Stimulated activated CD8-positive, alpha-beta memory T cell treated with anti-CD3 and anti-CD28 coated beads, Interleukin-12 subunit alpha, Interleukin-12 subunit beta, amount 100 ng/mL, for 4 hours (primary cell): ENCODE results near the gene ATP6V1B1.

ENCODE experiments used
- DNase-seq: peaks from one replicate; pipeline ENCODE4 v3.0.0-alpha.2; 2020; ENCODE audit warnings: low read depth

The ATP6V1B1 gene

DNA sequence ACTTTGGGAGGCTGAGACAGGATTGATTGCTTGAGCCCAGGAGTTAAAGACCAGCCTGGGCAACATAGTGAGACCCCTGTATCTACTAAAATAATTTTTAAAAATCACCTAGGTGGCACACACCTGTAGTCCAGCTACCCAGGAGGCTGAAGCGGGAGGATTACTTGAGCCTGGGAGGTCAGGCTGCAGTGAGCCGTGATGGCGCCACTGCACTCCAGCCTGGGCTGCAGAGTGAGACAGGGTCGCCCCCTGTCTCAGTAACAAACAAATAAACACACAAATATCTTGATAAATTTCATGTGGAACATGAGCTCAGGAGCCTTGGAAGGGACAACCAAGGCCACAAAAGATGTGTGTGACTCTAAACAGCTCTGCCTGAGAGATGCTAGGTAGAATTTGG lies 31.0 kb downstream of the ATP6V1B1 start:
- DNase-seq: no peak

DNA sequence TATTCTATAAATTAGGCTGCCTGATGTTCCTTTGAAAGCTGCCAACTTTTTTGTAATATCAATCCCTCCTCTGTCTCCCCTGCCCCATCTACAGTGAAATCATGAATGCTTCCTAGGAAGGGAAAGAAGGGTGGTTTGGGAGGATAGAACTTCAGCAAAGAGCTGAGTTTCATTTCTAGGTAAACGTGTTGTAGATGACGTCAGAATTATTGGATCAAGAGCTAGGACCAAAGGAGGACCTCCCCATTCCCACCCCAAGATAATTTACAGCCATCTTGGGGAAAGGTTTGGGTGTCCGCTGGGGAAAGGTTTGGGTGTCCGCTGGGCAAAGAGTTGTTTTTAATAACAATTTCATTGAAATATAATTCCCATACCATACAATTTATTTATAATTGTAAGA lies 31.5 kb downstream of the ATP6V1B1 start:
- no peak for DNase-seq

DNA sequence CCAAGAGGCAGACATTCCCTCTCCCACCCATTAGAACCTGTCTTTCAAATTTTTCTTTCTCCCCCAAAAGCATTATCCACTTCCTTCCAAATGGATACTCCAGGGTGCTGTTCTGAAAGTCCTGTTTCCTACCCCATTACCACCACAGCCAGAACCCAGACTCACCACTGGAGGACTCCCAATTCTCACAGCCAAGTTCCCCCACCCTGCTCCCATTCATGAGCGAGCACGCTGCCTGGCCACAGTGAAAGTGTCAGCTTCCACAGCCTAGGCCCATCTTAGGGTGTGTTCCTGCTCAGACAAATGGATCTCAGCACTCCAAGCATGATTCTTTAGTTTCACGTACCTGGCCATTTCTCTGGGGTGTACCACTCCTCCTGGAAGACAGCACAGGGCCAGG lies 38.9 kb downstream of the ATP6V1B1 start:
- DNase-seq: no peak

DNA sequence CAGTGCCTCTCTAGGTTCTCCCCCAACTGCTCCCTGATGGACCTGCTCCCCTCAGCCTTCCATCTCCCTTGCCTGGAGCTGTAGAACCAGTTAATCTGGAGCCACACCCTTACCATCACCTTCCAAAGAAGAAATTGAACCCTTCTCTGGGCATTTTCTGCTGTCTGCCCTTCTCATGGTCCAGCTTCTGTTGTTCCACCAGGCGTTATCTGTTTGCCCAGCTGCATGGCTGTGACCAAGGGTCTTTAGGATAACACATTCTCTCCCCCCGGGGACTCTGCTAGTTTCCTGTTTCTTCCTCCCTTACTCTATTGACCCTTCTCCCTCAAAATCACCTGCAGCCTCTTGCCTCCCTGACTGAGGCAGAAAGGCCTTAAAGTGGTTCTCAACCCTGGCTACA lies 39.5 kb downstream of the ATP6V1B1 start:
- no peak for DNase-seq

DNA sequence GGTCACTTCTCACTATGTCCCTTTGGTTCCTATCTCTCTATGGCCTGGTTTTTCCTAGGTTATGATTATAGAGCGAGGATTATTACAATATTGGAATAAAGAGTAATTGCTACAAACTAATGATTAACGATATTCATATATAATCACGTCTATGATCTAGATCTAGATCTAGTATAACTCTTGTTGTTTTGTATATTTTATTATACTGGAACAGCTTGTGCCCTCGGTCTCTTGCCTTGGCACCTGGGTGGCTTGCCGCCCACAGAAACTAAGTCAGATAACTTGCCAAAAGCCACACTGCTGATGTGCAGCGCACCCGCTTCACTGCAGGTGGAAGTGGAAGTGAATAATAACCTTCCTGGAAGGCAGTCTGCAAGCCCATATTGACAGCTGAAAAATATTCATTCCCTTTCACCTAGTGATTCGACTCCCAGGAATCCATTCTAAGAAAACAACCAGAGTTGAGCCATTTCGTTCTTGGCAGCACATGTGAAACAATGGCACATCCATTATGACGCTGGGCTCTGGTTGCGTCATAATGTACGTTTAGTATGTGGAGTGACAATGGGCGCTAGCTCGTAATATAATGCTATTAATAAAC lies 42.0 kb downstream of the ATP6V1B1 start:
- DNase-seq: no peak

DNA sequence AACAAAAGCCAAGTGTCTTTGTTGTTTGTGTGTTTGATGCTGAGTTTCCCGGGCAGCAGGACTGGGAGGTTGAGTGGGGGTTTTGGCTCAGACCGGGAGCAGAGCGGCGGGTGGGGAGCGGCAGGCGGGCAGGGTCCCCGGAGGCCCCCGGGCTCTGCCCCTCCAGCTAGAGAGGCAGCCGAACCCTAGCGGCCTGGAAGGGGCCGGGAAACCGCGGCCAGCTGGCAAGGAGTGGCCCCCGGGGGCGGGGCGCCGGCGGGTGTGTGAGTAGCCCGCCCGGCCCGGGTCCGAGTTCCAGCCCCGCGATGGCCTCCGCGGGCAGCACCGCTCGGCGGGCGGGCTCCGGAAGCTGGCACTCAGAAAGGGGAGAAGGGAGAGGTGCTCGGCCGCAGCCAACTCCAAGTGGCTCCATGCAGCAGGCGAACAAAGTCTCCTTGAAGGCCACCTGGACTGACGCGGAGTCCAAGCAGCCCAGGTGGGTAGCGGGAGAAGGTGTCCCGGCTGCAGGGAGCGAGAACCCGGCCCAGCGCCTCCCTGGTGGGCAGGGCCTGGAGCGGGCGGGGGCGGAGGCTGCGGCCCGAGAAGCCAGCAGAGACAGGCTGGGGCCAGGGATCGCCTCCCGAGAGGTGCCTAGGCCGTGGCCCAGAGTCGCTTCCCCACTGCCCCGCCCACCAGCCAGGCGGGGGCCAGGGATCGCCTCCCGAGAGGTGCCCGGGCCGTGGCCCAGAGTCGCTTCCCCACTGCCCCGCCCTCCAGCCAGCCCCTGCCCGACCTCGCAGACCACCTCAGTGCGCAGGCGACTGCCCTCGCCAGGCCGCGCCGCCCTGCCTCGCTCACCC lies 42.9 kb downstream of the ATP6V1B1 start, which contains the start of gene ANKRD53:
TSS of gene ANKRD53 (plus strand) at position 290 of the 839 bp plus-strand sequence. CDS start at position 306, 16 bp downstream.
- no peak for DNase-seq

DNA sequence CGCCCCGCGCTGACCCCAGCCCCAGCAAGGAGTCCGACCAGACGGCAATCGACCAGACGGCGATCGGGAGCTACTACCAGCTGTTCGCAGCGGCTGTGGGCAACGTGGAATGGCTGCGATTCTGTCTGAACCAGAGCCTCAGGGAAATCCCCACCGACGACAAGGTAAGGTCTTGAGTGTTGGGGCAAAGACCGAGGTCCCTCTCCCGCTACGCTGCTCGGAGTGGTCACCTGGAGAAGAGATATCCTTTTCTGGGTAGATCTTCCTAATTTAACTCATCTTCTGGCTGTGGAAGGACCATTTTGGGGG lies 43.4 kb downstream of the ATP6V1B1 start:
- no peak for DNase-seq

DNA sequence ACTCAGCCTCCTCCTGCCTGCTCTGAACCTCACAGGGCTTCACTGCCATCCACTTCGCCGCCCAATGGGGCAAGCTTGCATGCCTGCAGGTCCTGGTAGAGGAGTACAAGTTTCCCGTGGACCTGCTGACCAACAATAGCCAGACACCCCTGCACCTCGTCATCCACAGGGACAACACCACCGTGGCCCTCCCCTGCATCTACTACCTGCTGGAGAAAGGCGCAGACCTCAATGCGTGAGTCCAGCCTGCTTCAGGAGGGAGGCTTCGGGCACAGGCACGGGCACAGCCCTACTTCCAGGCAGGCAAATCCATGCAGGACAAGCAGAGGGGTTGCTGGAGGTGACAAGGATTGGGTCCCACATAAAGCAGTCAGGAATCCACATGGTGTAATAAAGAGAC lies 43.9 kb downstream of the ATP6V1B1 start:
- DNase-seq: no peak

DNA sequence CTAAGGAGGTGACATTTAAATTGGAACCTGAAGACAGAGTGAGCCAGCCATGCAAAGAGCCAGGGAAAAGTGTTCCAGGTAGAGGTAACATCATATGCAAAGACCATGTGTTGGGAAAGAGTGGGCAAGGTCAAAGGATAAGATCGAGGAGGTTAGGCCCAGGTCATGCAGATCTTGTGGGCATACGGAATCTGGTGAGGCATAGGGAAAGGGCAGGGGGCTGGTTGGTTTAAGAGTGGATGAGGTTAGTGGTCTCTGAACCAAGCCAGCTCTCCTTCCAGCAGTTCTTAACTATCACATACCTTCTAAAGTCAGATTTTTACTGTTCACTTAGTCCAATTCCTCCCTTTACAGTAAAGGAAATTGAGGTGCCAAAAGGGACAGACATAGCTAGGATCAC lies 45.7 kb downstream of the ATP6V1B1 start:
- no peak for DNase-seq

DNA sequence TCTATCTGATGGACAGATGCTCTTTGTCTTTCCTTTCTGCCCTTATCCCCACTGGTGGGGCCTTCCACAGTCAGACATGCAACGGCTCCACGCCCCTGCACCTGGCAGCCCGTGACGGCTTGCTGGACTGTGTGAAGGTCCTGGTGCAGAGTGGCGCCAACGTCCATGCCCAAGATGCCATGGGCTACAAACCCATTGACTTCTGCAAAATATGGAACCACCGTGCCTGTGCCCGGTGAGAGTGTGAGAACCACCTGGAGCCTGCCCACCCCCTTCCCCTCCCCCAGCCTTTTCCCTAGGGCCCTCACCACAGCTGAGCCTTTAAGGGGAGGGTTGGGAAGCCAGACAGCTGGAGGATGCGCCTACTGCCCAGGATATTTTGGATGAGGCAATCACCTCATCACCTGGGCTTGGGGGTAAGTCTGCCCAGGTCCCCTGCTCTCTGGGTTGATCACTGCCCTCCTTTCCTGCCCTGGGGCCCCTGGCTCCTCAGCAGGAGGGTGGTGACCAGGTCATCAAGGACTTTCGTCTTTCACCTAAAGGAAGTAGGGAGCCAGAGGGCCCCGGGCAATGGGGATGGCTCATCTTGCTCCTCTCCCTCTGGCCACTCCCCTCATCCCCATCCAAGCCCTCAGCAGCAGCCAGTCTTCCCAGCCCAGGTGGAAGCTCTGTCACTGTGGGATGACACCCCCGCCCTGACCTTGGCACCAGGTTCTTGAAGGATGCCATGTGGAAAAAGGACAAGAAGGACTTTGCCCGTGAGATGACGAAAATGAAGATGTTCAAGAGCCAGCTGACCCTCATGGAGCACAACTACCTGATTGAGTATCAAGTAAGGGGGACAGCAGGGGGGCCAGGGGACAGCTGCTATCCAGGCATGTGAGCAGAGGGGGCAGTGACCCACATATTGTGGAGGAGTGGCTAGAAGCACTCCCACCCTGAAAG lies 46.4 kb downstream of the ATP6V1B1 start:
- DNase-seq: no peak

DNA sequence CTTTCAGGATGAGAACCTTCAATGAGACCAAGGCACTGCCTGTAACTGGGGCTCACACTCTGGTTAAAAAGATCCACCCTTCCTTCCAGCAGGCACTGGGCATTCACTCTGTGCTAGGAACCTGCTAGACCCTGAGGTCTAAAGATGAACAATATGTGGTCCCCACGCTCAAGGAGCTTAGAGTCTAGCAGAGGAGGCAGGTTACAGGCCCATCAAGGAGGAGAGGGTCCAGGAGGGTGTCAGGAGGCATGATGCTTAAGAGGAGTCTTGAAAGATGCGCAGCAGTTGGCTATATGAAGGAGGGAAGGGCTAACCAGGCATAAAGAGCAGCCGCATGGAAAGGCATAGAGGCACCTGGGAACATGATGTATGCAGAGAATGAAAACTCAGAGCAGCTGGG lies 47.3 kb downstream of the ATP6V1B1 start:
- DNase-seq: no peak

DNA sequence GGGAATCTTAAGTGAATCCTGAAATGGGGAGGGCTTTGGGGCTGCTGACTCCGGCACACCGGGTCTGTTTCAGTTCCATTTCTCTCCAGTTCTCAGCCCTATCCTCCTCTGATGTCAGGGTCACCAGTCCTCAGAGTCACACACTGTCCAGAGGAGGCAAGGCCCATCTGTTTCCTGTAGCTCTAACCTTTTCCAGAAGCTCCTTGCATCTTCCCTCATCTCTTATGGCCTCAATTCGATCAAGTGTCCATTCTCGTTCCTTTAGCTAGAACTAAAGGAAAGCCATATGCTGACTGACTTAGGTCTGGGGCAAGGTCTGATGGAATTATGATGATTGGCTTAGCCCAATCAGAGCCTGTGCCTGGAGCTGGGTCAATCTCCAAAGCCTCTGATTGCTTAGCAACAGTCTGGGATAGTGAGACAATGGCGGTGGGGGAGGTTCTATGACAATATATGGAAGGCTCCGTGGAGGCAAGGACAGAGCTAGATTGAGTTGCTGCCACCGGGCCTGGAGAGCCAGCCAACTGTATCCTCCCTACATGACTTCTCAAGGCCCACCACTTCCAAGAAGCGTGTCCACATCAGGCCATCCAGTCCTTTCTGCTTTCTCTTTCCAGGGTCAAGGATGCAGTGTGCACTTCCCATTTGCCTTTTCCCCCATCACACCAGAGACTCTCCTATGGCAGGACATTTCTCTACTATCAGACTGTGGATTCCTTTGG lies 48.0 kb downstream of the ATP6V1B1 start:
- no peak for DNase-seq

DNA sequence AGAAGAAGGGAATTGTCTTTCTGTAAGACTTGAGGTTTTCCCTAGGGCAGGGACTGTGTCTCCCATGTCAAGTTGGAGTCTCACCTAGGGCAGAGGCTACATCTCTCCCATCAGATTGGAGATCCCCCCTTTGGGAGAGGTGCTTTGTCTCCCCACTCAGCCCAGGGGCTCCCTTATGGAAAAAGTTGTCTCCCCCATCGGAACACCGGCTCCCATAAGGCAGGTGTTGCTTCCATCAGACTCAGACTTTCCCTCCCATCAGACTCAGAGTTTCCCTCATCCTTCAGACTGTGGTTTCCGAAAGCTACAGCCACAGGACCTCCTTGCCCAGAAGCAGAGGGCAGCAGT lies 48.5 kb downstream of the ATP6V1B1 start:
- no peak for DNase-seq

DNA sequence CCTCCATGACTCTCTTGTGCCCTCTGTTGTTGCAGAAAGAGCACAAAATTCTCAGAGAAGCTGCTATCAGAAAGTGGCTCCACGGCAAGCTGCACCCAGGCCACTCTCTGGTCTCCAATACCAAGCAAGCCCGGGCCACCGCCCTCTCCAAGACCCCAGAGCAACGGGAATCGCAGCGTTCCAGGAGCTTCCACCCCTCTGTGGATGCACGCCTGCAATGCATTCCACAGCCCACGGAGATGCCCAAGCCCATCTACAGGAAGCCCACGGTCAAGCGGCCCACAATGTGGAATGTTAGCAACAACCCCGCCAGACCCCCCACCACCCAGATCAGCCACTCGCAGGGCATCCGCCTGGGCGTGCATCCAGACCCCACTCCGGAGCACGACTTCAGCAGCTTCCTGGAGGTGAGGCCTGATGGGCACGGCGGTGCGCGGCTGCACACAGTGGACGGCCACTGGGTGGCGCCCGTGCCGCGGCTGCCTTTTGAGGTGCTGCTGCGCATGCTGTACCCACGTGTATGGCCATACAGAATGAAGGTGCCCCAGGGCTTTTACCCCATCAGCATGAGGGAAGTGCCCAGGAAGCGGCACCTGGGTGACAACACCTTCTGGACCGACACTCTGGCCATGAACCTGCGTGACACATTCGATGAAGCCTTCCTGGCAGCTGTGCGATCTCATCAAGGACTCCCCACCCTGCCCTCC lies 49.0 kb downstream of the ATP6V1B1 start:
- DNase-seq: peak; percentile 69

DNA sequence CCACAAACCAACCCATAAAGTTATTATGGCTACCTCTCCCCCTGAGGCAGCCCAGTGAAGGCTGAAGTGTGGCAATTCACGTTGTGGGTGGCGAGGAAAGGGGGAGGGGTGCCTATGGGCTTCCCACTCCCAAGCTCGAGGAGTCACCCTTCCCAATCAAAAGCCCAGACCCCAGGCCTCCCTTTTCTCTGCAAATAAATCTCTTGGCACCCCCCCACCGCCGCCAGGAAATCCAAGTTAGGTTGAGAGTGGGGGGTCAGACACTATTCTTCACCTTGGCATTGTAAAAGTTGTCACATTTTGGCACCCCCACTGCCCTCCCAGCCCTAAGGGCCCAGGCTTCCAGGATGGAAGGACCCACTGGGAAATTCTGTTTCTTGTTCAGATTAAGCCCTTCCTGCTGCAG lies 49.6 kb downstream of the ATP6V1B1 start:
- no peak for DNase-seq

DNA sequence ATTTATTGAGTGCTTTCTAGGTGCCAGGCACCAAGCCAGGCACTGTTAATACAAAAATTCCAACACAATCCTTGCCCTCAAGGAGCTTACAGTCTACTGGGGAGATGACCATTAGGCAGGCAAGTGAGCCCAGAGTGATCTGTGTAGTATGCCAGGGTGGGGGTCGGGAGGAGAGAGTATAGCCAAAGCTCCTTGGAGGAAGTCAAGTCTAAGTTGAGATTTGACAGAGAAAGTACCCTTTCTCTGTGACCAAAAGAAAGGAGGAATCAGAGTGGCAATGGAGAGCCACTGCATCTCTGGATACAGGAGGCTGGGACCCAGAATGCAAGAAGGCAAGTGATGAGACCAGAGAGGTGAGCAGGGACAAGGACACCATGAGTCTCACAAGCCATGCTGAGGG lies 50.3 kb downstream of the ATP6V1B1 start:
- no peak for DNase-seq

DNA sequence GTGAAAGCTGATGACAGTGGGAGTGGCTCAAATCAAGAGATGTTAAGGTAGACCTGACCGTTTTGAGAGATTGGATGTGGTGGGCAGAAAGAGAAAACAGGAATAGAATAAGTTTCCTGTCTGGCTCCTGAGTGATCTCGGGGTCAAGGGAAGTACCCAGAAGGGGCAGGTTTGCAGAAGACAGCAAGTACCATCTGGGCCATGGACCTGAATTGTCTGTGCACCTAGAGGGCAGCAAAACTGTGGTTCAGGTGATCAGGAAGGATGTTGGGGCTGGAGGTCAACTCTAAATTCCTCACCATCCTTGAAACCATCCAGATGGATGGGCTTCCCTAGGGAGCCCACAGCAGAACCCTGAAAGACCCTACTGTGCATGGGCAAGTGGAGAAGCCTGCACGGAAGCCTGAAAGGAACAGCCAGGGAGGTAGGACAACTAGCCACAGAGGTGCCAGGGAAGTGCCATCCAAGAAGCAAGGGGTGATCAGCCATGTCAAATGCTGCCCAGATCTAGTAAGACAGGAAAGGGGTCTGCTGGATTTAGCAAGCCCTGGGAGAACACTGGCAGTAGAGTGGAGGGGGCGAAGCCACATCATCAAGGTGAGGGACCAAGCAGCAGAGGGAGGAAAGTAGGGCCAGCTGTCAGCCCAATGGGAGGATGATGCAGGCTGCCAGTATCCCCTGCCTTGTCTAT lies 50.9 kb downstream of the ATP6V1B1 start:
- DNase-seq: no peak

DNA sequence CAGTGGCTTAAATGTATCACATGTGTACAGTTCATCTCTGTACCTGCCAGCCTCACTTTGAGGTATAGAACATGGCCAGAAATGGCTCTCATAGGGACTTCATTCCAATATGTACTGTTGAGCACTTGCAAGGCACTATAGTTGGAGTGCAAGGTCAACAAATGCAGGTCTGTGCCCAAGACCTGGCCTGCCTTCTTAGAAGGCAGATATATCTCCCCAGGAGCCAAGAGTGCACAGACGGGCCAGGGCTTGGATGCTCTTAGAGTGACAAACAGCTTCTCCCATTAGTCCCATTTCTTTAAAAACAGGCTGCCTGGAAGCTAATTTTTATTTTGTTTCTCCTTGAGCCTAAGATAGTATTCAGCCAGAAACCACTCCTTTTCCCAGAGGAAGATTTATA lies 51.7 kb downstream of the ATP6V1B1 start:
- no peak for DNase-seq

DNA sequence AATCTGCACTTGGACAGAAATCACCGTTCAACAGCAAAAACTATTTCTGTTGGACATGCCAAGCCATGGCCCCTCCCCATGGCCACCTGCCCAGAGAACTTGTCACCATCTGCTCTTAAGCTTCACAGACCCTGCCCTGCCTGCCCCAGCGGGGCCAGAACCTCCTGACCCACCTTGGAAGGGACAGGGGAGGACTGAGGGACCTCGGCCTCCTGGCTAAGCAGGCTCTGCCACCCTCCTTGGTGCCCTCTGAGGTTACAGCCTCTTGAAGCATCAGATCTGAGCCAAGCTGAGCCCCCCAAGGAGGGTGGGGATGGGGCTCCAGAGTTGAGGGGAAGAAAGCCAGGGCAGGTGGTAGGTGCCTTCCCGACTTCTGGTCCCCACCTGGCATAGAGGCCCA lies 52.5 kb downstream of the ATP6V1B1 start:
- DNase-seq: no peak

DNA sequence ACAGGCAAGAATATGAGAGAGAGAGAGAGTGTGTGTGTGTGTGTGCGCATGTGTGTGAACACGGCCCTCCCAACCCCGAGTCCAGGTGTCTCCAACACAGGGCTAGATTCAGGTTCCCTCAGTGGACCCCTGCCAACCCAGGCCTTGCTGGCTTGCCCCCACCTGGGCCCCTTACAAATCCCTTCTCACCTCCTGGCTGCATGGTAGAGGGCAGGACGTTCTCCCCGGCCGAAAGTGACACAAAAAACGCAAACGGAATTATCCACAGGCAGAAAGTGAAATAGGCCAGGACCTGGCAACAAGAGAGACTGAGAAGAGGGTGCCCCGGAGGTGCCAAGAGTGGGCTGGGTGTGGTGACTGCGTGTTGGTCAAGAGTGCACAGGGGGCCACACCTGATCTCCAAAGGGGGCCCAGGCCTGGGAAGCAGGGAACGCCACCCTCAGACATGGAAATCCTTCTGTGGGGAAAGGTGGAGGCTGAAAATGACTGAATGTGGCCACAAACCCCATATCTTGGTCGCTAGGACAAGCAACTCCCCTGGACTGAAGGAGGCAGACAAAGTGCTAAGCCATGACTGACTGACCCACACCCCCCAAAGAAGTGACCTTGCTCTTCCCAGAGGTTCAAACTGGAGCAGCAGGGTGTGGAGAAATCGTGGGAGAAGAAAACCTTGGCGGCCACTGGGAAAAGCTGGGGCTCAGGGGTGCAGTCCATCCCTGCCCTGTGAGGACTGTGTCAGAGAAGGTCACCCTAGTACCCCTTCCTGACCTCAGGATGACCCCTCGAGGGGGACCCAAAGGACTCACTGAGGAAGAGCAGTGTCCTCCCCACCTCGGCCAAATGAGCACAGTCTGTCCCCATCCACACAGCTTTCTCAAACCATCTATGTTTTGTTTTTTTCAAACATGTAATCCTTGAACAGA lies 53.3 kb downstream of the ATP6V1B1 start:
- no peak for DNase-seq
